HEK293 (cell line): Measurements from ENCODE around the gene CRIP2.

Source experiments
- ATF2 ChIP-seq: fragments of 450-650 bp; formaldehyde crosslinking; IDR thresholded peaks from 2 replicates; pipeline ENCODE4 v1.5.1; 2016; ENCODE audit warnings: missing biosample characterization, missing genetic modification characterization, low read depth
- ZNF132 ChIP-seq: fragments of 450-650 bp; formaldehyde crosslinking; IDR thresholded peaks from 2 replicates; pipeline ENCODE4 v1.5.1; 2017; ENCODE audit warnings: missing biosample characterization, missing genetic modification characterization, borderline replicate concordance

- TF ChIP-seq ATF2 = no peak
- TF ChIP-seq ZNF132 (tag by site-specific recombination) = no peak
Observed at GRCh38 chr14:105508069-105508468, 33.4 kb downstream of the CRIP2 start.
